ENCODE measurements around the gene RIMS1. TPM values are rescaled to one million over a fixed set of nuclear protein-coding genes. Genes with fewer than 3 reads are reported as not detected.
A peak's percentile ranks its signal among the peaks of the same experiment; 100 is the strongest.

The RIMS1 gene
- total RNA-seq, 1 donor from 2014 or later, result not detected

DNA sequence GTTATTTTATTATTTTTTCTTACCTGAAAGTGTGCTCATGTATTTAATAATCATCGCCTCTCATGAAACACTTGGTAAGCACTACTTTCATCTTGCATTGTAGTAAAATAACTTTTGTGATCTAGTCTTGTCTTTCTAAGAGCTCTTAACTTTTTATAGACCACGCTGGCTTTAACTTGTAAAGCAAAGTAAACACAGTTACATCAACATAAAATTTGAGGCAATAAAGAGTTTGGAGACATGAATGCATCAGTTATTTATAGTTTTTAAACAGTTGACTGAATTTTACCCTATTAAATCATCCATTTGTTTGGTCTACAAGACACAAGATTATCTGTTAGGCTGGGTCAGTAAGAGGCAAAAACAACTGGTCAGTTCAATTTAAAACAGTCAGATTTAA is 517.1 kb downstream of the RIMS1 start:
- DNase-seq (ENCODE audit: low spot score), result no peak
- H3K9me3 Mint-ChIP-seq, result no peaks in the 10 kb centered on the region
- no peak overlapping the region for H3K27ac Mint-ChIP-seq
- peaks cover 4% of the 10 kb centered on the region for H3K27me3 Mint-ChIP-seq (ENCODE audit: low read depth)
- intact Hi-C loops (cut with micrococcal nuclease), result no loop called here
- no peaks in the 10 kb centered on the region for H3K36me3 Mint-ChIP-seq (ENCODE audit: low read depth)
- no peak overlapping the region for H3K4me3 Mint-ChIP-seq (ENCODE audit: low read depth)
- H3K4me1 Mint-ChIP-seq (ENCODE audit: low read depth), result no peaks in the 10 kb centered on the region

DNA sequence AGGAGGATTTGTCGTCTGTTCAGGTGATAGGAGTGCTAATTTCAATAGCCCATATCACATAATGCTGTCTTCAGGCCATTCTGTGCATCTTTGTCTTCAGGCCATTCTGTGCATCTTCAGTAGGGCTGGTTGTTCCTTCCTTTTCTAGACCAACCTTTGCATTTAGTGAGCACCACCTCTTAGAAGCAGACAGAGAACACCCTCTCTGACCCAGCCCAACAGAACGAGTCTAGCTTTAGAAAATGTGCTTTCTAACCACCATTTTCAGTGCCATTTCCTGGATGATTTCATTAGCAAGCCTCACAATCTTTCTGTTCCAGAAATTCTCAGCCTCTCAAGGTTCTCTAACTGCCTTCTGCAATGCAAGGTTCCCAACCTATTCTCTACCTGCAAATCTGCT is 520.2 kb downstream of the RIMS1 start:
- peaks cover 5% of the 10 kb centered on the region for H3K27me3 Mint-ChIP-seq (ENCODE audit: low read depth)
- H3K36me3 Mint-ChIP-seq (ENCODE audit: low read depth), result no peaks in the 10 kb centered on the region
- no peak for DNase-seq (ENCODE audit: low spot score)
- no peaks in the 10 kb centered on the region for H3K9me3 Mint-ChIP-seq
- no peak overlapping the region for H3K4me3 Mint-ChIP-seq (ENCODE audit: low read depth)
- H3K27ac Mint-ChIP-seq, result no peak overlapping the region
- no peaks in the 10 kb centered on the region for H3K4me1 Mint-ChIP-seq (ENCODE audit: low read depth)
- intact Hi-C loops (cut with micrococcal nuclease), result no loop called here

DNA sequence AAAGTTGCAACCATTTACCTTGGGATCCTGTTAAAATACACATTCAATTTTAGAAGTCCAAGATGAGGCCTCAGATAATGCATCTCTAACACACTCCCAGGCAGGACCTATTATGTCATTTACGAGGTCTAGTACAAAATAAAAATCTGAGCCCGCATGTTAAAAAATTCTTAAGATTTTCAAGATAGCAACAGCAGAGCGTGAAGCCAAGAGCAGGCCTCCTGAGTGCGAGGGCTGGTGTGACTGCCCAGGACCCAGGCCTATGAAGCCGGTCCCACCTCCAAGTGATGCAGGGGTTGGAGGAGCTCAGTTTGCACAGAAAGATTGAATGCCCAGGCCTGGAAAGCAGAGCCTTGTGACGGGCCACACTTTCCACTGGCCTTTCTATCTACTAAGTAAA is 524.4 kb downstream of the RIMS1 start:
- no peaks in the 10 kb centered on the region for H3K9me3 Mint-ChIP-seq
- H3K4me1 Mint-ChIP-seq (ENCODE audit: low read depth), result no peaks in the 10 kb centered on the region
- H3K27me3 Mint-ChIP-seq (ENCODE audit: low read depth), result peaks cover 9% of the 10 kb centered on the region
- H3K36me3 Mint-ChIP-seq (ENCODE audit: low read depth), result no peaks in the 10 kb centered on the region
- intact Hi-C loops (cut with micrococcal nuclease), result loop anchor here (5.0 to 10.0 kb wide), 3 partner anchors 104 to 917 kb away; no protein-coding TSS in a partner anchor
- no peak for DNase-seq (ENCODE audit: low spot score)
- no peak overlapping the region for H3K4me3 Mint-ChIP-seq (ENCODE audit: low read depth)
- H3K27ac Mint-ChIP-seq, result no peak overlapping the region

DNA sequence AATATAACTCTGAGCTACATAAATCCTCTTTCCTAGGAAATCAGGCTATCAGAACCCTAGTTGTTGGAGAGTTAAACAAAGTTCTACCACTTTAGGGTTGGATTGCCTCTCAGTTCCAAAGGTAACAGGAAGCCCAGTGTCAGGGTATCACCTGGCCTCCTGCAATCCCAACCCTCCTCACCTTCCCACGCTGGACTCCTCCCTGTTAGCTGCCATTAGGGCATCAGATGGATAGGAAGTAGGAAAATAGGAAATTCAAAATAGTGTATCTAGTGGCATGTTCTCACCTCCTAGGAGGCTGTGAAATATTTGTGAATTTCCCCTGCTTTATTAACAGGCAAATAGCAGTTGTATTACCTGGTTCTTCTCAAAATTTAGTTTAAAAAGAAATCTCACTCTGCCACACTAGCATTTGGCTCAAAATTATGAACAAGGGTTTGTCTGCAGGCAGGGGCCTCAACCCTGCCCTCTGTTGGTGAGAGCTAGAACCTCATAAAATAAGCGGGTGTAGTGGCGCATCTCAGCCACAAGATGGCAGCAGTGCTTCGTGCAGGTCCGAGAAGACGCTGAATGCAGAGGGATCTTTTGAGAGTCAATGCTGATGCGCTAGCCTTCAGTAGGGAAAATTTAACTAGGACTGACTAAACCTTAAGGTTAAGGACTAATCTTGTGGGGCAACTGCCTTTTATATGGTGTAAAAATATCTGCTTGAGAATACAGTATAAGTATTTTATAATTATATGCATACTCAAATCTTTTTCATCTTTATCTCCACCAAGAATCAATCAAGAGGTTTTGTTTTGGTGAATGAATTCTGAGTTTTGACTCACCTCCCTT is 525.7 kb downstream of the RIMS1 start:
- intact Hi-C loops (cut with micrococcal nuclease), result loop anchor here (1.0 to 10.0 kb wide), 5 partner anchors 103 to 915 kb away; no protein-coding TSS in a partner anchor
- Mint-ChIP-seq H3K36me3 (ENCODE audit: low read depth) (no peaks in the 10 kb centered on the region), H3K4me1 (ENCODE audit: low read depth) (no peaks in the 10 kb centered on the region), H3K27ac (no peak overlapping the region), H3K27me3 (ENCODE audit: low read depth) (peaks cover 14% of the 10 kb centered on the region), H3K9me3 (no peaks in the 10 kb centered on the region), H3K4me3 (ENCODE audit: low read depth) (no peak overlapping the region)
- DNase-seq (ENCODE audit: low spot score), result peak; percentile 71

DNA sequence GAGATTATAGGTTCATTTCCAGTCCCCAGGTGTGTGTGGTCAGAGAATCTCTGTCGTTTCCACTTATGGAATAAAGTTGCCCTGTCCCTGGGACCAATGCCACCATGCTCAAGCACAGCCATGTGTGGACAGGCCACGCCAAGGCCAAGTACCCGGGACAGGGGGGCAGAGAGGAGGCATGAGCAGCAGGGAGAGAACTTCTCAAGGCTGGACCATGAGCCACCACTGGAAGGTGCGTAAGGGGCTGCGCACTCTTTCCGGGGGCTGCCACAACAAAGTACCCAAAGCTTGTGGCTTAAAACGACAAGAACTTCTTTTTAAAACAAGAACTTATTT is 526.3 kb downstream of the RIMS1 start:
- no peaks in the 10 kb centered on the region for H3K36me3 Mint-ChIP-seq (ENCODE audit: low read depth)
- H3K27me3 Mint-ChIP-seq (ENCODE audit: low read depth), result peaks cover 17% of the 10 kb centered on the region
- H3K4me3 Mint-ChIP-seq (ENCODE audit: low read depth), result no peak overlapping the region
- intact Hi-C loops (cut with micrococcal nuclease), result loop anchor here (1.0 to 10.0 kb wide), 5 partner anchors 102 to 915 kb away; no protein-coding TSS in a partner anchor
- no peak for DNase-seq (ENCODE audit: low spot score)
- H3K27ac Mint-ChIP-seq, result no peak overlapping the region
- H3K9me3 Mint-ChIP-seq, result no peaks in the 10 kb centered on the region
- H3K4me1 Mint-ChIP-seq (ENCODE audit: low read depth), result no peaks in the 10 kb centered on the region

DNA sequence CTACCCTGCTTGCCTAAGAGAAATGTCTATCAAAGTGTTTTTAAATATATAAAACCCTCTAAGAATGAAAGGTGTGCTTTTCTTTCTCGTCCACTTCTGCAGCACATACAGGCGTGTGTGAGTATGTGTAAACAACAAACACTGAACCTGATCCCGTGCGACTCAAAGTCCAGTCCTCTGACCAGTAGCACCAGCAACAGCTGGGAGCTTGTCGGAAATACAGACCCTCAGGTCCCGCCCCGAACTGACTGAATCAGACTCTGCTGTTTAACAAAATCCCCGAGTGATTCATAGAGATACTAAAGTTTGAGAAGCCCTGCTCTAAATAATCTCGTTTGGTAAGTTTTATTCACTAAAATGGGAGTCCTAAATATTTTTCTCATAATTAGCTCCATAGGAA is 527.5 kb downstream of the RIMS1 start:
- Mint-ChIP-seq H3K4me1 (ENCODE audit: low read depth) (no peaks in the 10 kb centered on the region), H3K27me3 (ENCODE audit: low read depth) (peaks cover 20% of the 10 kb centered on the region), H3K27ac (no peak overlapping the region), H3K36me3 (ENCODE audit: low read depth) (no peaks in the 10 kb centered on the region), H3K4me3 (ENCODE audit: low read depth) (no peak overlapping the region), H3K9me3 (no peaks in the 10 kb centered on the region)
- DNase-seq (ENCODE audit: low spot score), result no peak
- intact Hi-C loops (cut with micrococcal nuclease), result loop anchor here (5.0 to 10.0 kb wide), 3 partner anchors 101 to 913 kb away; no protein-coding TSS in a partner anchor

DNA sequence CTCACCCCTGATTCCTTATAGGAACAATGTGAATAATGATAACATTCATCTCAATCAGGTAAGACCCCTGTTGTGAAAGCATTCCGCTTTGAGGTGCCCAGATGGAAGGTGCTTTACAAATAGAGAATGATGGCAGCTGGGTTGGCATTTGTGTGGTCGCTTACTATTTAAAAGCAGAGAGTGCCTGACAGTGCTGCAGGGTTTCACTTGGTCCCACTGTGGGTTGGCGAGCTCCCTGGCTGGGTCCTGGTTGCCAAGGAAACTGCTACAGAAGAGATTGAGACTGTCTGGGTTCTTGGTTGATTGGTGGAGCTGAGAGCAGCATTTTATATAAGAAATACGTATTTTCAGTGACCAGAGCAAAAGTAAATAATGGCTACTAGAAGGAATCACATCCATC is 528.3 kb downstream of the RIMS1 start:
- Mint-ChIP-seq H3K9me3 (no peaks in the 10 kb centered on the region), H3K36me3 (ENCODE audit: low read depth) (no peaks in the 10 kb centered on the region), H3K4me3 (ENCODE audit: low read depth) (no peak overlapping the region), H3K27me3 (ENCODE audit: low read depth) (peaks cover 20% of the 10 kb centered on the region), H3K4me1 (ENCODE audit: low read depth) (no peaks in the 10 kb centered on the region), H3K27ac (no peak overlapping the region)
- no peak for DNase-seq (ENCODE audit: low spot score)
- intact Hi-C loops (cut with micrococcal nuclease), result loop anchor here (5.0 to 10.0 kb wide), 3 partner anchors 100 to 913 kb away; no protein-coding TSS in a partner anchor

DNA sequence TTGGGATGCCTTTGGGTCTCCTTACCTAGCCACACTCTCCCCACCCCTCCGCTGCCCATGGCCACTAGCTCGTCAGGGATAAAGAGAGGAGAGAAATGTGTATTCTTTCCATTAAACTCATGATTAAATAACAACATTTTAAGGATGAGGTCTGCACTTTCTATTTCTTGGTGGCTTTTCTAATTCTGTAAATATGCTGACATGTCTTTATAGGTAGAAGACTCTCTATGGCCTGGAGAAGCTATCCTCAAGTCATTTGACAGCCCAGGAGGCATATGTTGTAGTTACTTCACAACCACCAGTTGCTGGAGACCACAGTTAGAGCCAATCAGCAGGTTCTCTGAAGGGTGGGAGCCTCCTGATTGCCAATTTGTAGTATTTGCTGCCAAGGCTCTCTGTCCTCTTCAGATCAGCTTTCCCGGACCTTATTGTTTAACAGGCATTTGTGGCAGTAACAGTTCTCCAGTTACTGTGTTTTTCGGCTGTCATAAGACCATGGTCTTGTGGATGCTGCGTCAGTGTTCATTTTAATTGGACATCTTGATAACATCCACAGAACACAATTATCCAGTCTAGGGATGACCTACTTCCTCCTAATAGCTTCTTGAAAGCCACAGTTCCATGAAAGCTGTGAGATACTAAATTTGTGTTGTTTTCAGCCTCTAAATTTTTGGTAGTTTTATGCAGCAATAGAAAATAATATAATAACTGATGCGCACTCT is 530.6 kb downstream of the RIMS1 start:
- intact Hi-C loops (cut with micrococcal nuclease), result loop anchor here (10.0 kb wide), 2 partner anchors 98 to 168 kb away; no protein-coding TSS in a partner anchor
- no peak for DNase-seq (ENCODE audit: low spot score)
- Mint-ChIP-seq H3K4me3 (ENCODE audit: low read depth) (no peak overlapping the region), H3K9me3 (no peaks in the 10 kb centered on the region), H3K36me3 (ENCODE audit: low read depth) (no peaks in the 10 kb centered on the region), H3K27me3 (ENCODE audit: low read depth) (peaks cover 17% of the 10 kb centered on the region), H3K4me1 (ENCODE audit: low read depth) (no peaks in the 10 kb centered on the region), H3K27ac (no peak overlapping the region)

DNA sequence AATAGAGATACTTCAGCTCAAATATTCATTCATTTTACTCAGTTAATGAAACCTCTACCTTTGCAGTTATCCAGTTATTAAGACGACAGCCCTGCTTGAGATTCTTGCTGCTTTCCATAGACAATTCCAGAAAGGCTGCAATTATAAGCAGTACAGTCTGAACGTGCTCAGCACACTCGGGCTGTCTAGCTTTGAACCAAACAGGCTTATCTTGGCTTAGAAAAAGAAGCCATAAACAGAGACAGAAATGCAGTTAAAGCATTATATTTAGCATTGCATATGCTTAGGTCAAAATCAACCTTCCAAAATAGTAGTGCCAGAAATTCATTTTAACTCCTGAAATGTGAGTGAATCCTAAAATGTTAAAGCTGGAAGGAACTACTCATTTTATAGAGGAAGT is 531.4 kb downstream of the RIMS1 start:
- H3K9me3 Mint-ChIP-seq, result no peaks in the 10 kb centered on the region
- DNase-seq (ENCODE audit: low spot score), result no peak
- H3K4me3 Mint-ChIP-seq (ENCODE audit: low read depth), result no peak overlapping the region
- H3K27me3 Mint-ChIP-seq (ENCODE audit: low read depth), result peaks cover 17% of the 10 kb centered on the region
- no peaks in the 10 kb centered on the region for H3K36me3 Mint-ChIP-seq (ENCODE audit: low read depth)
- no peak overlapping the region for H3K27ac Mint-ChIP-seq
- H3K4me1 Mint-ChIP-seq (ENCODE audit: low read depth), result no peaks in the 10 kb centered on the region
- intact Hi-C loops (cut with micrococcal nuclease), result loop anchor here (10.0 kb wide), 2 partner anchors 97 to 167 kb away; no protein-coding TSS in a partner anchor

DNA sequence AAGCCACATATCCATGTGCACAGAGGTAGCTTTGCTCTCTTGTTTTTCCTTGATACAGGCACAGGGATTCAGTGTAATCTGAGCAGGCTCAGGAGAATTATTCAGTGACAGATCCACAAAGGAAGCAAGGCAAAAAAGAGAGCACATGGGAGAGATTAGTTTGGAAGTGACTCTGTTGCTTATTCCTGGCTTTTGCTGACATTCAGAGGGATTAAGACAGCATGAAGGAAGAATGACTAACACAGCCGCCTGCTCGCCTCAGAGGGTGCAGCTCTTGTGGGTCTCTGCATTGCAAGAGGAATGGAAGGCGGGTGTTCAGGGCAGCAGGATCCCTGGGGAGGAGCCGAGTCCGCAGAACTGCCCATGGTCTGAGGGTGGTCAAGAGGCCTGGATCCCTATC is 532.1 kb downstream of the RIMS1 start:
- Mint-ChIP-seq H3K27me3 (ENCODE audit: low read depth) (peaks cover 17% of the 10 kb centered on the region), H3K27ac (no peak overlapping the region), H3K4me1 (ENCODE audit: low read depth) (no peaks in the 10 kb centered on the region), H3K9me3 (no peaks in the 10 kb centered on the region), H3K36me3 (ENCODE audit: low read depth) (no peaks in the 10 kb centered on the region), H3K4me3 (ENCODE audit: low read depth) (no peak overlapping the region)
- intact Hi-C loops (cut with micrococcal nuclease), result loop anchor here (10.0 kb wide), 2 partner anchors 96 to 166 kb away; no protein-coding TSS in a partner anchor
- DNase-seq (ENCODE audit: low spot score), result no peak

DNA sequence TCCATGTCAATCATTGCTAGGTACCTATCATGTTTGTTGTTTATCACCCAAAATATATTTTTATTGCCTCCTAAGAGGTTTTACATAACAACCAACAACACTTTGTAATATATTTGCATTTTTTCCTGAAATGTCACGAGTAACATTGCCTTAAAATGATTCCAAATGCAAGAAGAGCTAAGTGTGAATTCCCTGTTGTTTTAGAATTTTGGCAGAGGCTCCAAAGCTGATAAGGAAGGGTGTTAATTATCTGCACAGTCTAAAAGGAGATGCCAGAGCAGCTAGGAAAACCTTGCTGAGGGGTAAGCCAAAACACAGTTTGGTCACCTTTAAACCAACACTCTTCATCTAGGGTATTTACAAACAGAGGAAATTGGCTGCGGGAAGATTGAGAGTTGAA is 533.6 kb downstream of the RIMS1 start:
- Mint-ChIP-seq H3K4me1 (ENCODE audit: low read depth) (no peaks in the 10 kb centered on the region), H3K9me3 (no peaks in the 10 kb centered on the region), H3K27ac (no peak overlapping the region), H3K4me3 (ENCODE audit: low read depth) (no peak overlapping the region), H3K36me3 (ENCODE audit: low read depth) (no peaks in the 10 kb centered on the region), H3K27me3 (ENCODE audit: low read depth) (peaks cover 11% of the 10 kb centered on the region)
- intact Hi-C loops (cut with micrococcal nuclease), result loop anchor here (10.0 kb wide), 2 partner anchors 95 to 165 kb away; no protein-coding TSS in a partner anchor
- DNase-seq (ENCODE audit: low spot score), result no peak

DNA sequence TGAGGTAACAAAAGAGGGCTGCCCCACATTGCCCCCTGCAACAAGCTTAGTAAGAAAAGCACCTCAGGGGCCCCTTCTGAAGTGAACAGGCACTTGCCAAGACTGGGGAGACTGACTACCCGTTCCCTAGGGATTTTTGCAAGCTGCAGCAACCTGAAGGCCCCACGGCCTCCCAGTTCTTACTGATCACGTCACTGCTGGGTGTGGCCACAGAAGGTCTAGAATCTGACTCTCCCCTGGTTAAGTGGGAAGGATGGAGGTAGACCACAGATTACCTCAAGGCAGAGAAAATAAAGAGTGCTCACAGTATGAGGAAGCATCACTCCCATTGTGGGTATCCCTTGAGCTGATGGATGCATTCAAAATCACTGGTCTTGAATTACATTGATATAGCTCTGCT is 534.1 kb downstream of the RIMS1 start:
- H3K36me3 Mint-ChIP-seq (ENCODE audit: low read depth), result no peaks in the 10 kb centered on the region
- intact Hi-C loops (cut with micrococcal nuclease), result no loop called here
- H3K27ac Mint-ChIP-seq, result no peak overlapping the region
- no peak overlapping the region for H3K4me3 Mint-ChIP-seq (ENCODE audit: low read depth)
- H3K27me3 Mint-ChIP-seq (ENCODE audit: low read depth), result peaks cover 11% of the 10 kb centered on the region
- no peaks in the 10 kb centered on the region for H3K9me3 Mint-ChIP-seq
- H3K4me1 Mint-ChIP-seq (ENCODE audit: low read depth), result no peaks in the 10 kb centered on the region
- DNase-seq (ENCODE audit: low spot score), result no peak

DNA sequence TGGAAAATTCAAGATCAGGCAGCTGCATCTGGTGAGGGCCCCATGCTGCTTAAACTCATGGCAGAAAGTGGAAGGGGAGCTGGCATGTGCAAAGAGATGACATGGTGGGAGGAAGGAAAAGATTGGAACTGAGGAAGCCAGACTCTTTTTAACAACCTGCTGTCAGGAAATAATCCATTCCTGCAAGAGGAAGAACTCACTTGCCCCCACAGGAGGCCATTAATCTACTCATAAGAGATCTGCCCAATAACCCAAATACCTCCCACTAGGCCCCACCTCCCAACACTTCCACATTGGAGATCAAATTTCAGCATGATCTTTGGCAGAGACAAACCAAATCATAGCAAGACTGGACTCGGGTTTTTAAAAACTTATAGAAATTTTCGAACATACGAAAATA is 535.0 kb downstream of the RIMS1 start:
- H3K36me3 Mint-ChIP-seq (ENCODE audit: low read depth), result no peaks in the 10 kb centered on the region
- no peaks in the 10 kb centered on the region for H3K9me3 Mint-ChIP-seq
- H3K4me3 Mint-ChIP-seq (ENCODE audit: low read depth), result no peak overlapping the region
- peaks cover 11% of the 10 kb centered on the region for H3K27me3 Mint-ChIP-seq (ENCODE audit: low read depth)
- intact Hi-C loops (cut with micrococcal nuclease), result no loop called here
- H3K27ac Mint-ChIP-seq, result no peak overlapping the region
- H3K4me1 Mint-ChIP-seq (ENCODE audit: low read depth), result no peaks in the 10 kb centered on the region
- no peak for DNase-seq (ENCODE audit: low spot score)

Measured in activated T-helper 2 cell treated with anti-CD3 and anti-CD28 coated beads, Interferon-gamma antibody, Interleukin-2, Interleukin-4, amounts not matched to agents 10 μg/mL and 5 μg/mL and 100 μg/mL, durations not matched to agents 14 hours and 24 hours and 36 hours (primary cell).